OCI-LY7 (cell line): ENCODE results near the gene CCDC187. TPM values are rescaled to one million over a fixed set of nuclear protein-coding genes. Genes with fewer than 3 reads are reported as not detected.

Experiments used
- BruUV-seq: library from RNA; stranded (reverse); fragments of 400-500 nt; replicated peaks from 2 replicates; lab custom pipeline; 2021; lab: Mats Ljungman, UMichigan
- CTCF ChIA-PET: fragments of 300-600 bp; sonication (Branson Sonifier 250); formaldehyde crosslinking; loops from one replicate; lab custom pipeline; 2022; ENCODE audit warnings: antibody characterized with exemption; ENCODE audit not compliant: unreplicated experiment; lab: Charles Lee
- POLR2A ChIA-PET: fragments of 300-600 bp; sonication (Branson Sonifier 250); formaldehyde crosslinking; loops from one replicate; lab custom pipeline; 2022; ENCODE audit warnings: antibody characterized with exemption; lab: Charles Lee
- DNase-seq: peaks from one replicate; pipeline ENCODE4 v3.0.0-alpha.2; 2015; ENCODE audit warnings: low spot score
- H2AFZ ChIP-seq: fragments of 200-600 bp; sonication (generic), shearing (Covaris generic); 2 replicates; pipeline ENCODE4 v1.6.1; 2014; ENCODE audit warnings: mild to moderate bottlenecking, antibody characterized with exemption, low read length, moderate library complexity
- H3K27ac ChIP-seq: fragments of 200-600 bp; sonication (generic); 2 replicates; pipeline ENCODE4 v1.5.1; 2014; ENCODE audit warnings: mixed run types, low read depth, mild to moderate bottlenecking, moderate library complexity, low read length, inconsistent platforms; ENCODE audit not compliant: poor library complexity, severe bottlenecking
- H3K36me3 ChIP-seq: fragments of 200-600 bp; sonication (generic); 2 replicates; pipeline ENCODE4 v1.6.1; 2014; ENCODE audit warnings: mild to moderate bottlenecking, antibody characterized with exemption, low read length, moderate library complexity, mixed read lengths; ENCODE audit not compliant: insufficient read depth
- H3K4me1 ChIP-seq: fragments of 200-600 bp; sonication (generic); 2 replicates; pipeline ENCODE4 v1.5.1; 2014; ENCODE audit warnings: mild to moderate bottlenecking, low read length; ENCODE audit not compliant: insufficient read depth, poor library complexity, severe bottlenecking
- H3K4me2 ChIP-seq: fragments of 200-600 bp; sonication (generic); 2 replicates; pipeline ENCODE4 v1.6.1; 2014; ENCODE audit warnings: mild to moderate bottlenecking, low read length
- H3K4me3 ChIP-seq: fragments of 200-600 bp; sonication (generic); 2 replicates; pipeline ENCODE4 v1.5.1; 2014; ENCODE audit warnings: mild to moderate bottlenecking, low read depth, low read length; ENCODE audit not compliant: poor library complexity, severe bottlenecking
- H3K79me2 ChIP-seq: fragments of 200-600 bp; sonication (generic); 2 replicates; pipeline ENCODE4 v1.6.1; 2016; ENCODE audit warnings: low read depth, mild to moderate bottlenecking, low read length, moderate library complexity, mixed read lengths; ENCODE audit not compliant: insufficient read depth
- H3K9me2 ChIP-seq: fragments of 200-600 bp; sonication (generic); 2 replicates; pipeline ENCODE4 v1.6.1; 2016; ENCODE audit warnings: mild to moderate bottlenecking, low read length, mixed read lengths; ENCODE audit not compliant: insufficient read depth
- H3K9me3 ChIP-seq: fragments of 200-600 bp; sonication (generic); 2 replicates; pipeline ENCODE4 v1.6.1; 2014; ENCODE audit warnings: mild to moderate bottlenecking, mixed run types, low read length, mixed read lengths
- H4K20me1 ChIP-seq: fragments of 200-600 bp; sonication (generic); 2 replicates; pipeline ENCODE4 v1.6.1; 2014; ENCODE audit warnings: mild to moderate bottlenecking, antibody characterized with exemption, low read length, moderate library complexity, mixed read lengths; ENCODE audit not compliant: insufficient read depth
- CTCF ChIP-seq: fragments of 200-600 bp; sonication (generic); conservative IDR thresholded peaks from 2 replicates; pipeline ENCODE4 v1.5.1; 2014; ENCODE audit warnings: mild to moderate bottlenecking, antibody characterized with exemption, low read length, moderate library complexity, mixed read lengths
- EZH2phosphoT487 ChIP-seq: fragments of 200-600 bp; sonication (generic); IDR thresholded peaks from 2 replicates; pipeline ENCODE4 v1.6.1; 2018; ENCODE audit warnings: low read depth, borderline replicate concordance, mild to moderate bottlenecking, mixed run types, antibody characterized with exemption, low read length, moderate library complexity, mixed read lengths
- intact Hi-C: fragments of 100-400 bp; cut with micrococcal nuclease; formaldehyde crosslinking; loops from one replicate; pipeline ENCODE4 v1.10.0; 2022; ENCODE audit not compliant: unreplicated experiment
- total RNA-seq, 2 experiments: library from RNA; depleted of rRNA in 1 of 2; stranded (reverse); fragments of >200 nt in 1 of 2; shearing (Covaris generic) in 1 of 2; gene quantifications; 2 replicates each; pipeline ENCODE4 v1.2.3, GENCODE V29; 2014 to 2022

CCDC187 gene
- total RNA-seq, 2 experiments from 2014 or later, result not detected

DNA sequence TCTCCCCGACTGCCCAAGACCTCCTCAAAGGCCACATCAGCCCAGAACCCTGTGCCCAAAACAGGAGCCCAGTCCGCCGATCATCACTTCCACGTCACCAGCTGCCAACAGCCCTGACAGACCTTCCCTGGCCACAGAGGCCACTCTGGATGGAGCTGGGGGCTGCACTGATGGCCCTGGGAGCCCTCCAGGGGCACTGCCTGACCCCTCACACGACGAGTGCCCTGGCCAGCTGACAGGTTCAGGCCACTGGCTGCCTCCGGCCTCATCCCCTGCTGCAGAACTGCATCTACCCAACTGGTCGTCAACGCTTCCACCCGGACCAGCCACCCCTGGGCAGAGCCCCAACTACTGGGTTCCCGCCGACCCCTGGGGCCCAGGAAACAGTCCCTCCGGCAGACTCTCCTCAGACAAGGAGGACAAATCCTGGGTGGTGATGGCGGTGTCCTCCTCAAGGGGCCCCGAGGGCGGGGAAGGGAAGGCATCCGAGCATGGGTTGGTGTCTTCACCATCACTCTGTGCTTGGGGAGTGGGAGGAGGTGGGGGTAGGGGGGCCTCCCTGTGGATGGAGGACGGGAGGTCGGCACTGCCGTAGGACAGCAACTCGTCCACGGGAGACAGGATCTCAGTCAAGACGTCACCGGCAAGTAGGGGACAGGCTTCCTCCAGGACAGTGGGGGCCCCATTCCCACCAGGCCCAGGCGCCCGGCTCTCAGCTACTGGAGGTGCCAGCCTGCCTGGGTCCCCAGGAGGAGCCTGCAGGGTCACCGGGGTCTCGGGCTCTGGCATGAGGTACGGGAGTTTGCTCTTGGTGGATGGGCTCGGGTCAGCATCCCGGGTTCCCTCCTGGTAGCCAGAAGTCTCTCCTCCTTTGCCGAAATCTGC lies 50.4 kb downstream of the CCDC187 start:
- no peak overlapping the region for H3K4me3 ChIP-seq
- no peaks in the 10 kb centered on the region for H3K9me3 ChIP-seq
- H3K4me1 ChIP-seq, result no peaks in the 10 kb centered on the region
- no peak overlapping the region for H3K27ac ChIP-seq
- no peak for DNase-seq
- H3K9me2 ChIP-seq, result no peaks in the 10 kb centered on the region
- ChIA-PET POLR2A (no interaction called here), CTCF (no interaction called here)
- TF ChIP-seq EZH2phosphoT487 (no peak), CTCF (no peak)
- H3K79me2 ChIP-seq, result no peaks in the 10 kb centered on the region
- H3K4me2 ChIP-seq, result no peak overlapping the region
- BruUV-seq, result no TSS peak
- intact Hi-C loops, result no loop called here
- H3K36me3 ChIP-seq, result no peaks in the 10 kb centered on the region
- no peak overlapping the region for H2AFZ ChIP-seq
- H4K20me1 ChIP-seq, result no peaks in the 10 kb centered on the region

DNA sequence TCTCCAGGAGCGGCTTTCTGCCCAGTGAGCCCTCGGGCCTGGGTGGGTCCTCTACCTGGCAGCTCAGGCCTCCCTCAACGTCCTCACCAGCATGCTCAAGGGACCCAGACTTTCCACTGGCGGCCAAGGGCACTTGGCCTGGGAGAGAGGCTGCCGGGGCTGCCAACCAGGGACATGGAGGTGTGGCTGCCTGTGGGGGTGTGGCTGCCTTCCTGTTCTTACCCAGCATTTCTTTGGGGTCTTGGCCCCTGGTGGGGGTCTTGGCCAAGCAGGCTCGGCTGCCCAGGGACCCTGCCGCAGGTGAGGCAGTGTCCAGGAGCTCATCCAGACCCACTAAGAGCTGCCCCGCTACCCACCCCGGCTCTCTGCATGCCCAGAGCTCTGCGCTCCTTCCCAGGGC lies 51.0 kb downstream of the CCDC187 start:
- no peak overlapping the region for H3K4me2 ChIP-seq
- ChIA-PET CTCF (no interaction called here), POLR2A (no interaction called here)
- TF ChIP-seq EZH2phosphoT487 (no peak), CTCF (no peak)
- no peak overlapping the region for H2AFZ ChIP-seq
- no peaks in the 10 kb centered on the region for H4K20me1 ChIP-seq
- no peaks in the 10 kb centered on the region for H3K36me3 ChIP-seq
- intact Hi-C loops, result no loop called here
- no peaks in the 10 kb centered on the region for H3K9me3 ChIP-seq
- H3K79me2 ChIP-seq, result no peaks in the 10 kb centered on the region
- no peaks in the 10 kb centered on the region for H3K9me2 ChIP-seq
- H3K27ac ChIP-seq, result no peak overlapping the region
- BruUV-seq, result no TSS peak
- H3K4me3 ChIP-seq, result no peak overlapping the region
- no peak for DNase-seq
- no peaks in the 10 kb centered on the region for H3K4me1 ChIP-seq

DNA sequence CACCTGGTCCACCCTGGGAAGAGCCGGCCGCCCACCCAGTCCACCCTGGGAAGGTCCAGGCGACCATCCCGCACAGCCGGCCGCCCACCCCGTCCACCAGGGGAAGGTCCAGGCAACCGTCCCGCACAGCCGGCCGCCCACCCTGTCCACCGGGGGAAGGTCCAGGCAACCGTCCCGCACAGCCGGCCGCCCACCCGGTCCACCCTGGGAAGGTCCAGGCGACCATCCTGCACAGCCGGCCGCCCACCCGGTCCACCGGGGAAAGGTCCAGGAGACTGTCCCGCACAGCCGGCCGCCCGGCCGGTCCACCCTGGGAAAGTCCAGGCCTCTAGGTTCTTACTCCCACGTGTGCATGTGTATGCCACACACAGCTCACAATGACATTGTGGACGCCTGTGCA lies 51.6 kb downstream of the CCDC187 start:
- H3K27ac ChIP-seq, result no peak overlapping the region
- no peaks in the 10 kb centered on the region for H4K20me1 ChIP-seq
- no peaks in the 10 kb centered on the region for H3K36me3 ChIP-seq
- no peak overlapping the region for H2AFZ ChIP-seq
- intact Hi-C loops, result no loop called here
- DNase-seq, result no peak
- H3K4me2 ChIP-seq, result no peak overlapping the region
- no peaks in the 10 kb centered on the region for H3K9me2 ChIP-seq
- no peaks in the 10 kb centered on the region for H3K9me3 ChIP-seq
- H3K4me1 ChIP-seq, result no peaks in the 10 kb centered on the region
- BruUV-seq, result no TSS peak
- ChIA-PET POLR2A (no interaction called here), CTCF (no interaction called here)
- H3K4me3 ChIP-seq, result no peak overlapping the region
- no peak for TF ChIP-seq EZH2phosphoT487
- no peak for TF ChIP-seq CTCF
- H3K79me2 ChIP-seq, result no peaks in the 10 kb centered on the region
